NT2/D1 (cell line): Measurements from ENCODE around the gene CHCHD2.
"Not testable (repeated sequence)": the region's sequence is repeated elsewhere in the genome, so short reads cannot be mapped to it uniquely, and the experiment has no call there.

Source experiments
- DNase-seq: peaks from one replicate; pipeline ENCODE4 v3.0.0-alpha.2; 2011; ENCODE audit warnings: low read depth, low spot score
- H3K27me3 ChIP-seq: 2 replicates; pipeline ENCODE4 v1.6.0; 2011; ENCODE audit warnings: mild to moderate bottlenecking; ENCODE audit not compliant: insufficient read length, insufficient read depth
- H3K36me3 ChIP-seq: 2 replicates; pipeline ENCODE4 v1.6.1; 2011; ENCODE audit warnings: mild to moderate bottlenecking, low read length, mixed read lengths; ENCODE audit not compliant: insufficient read depth, insufficient read length
- H3K4me1 ChIP-seq: 2 replicates; pipeline ENCODE4 v1.5.1; 2011; ENCODE audit not compliant: insufficient read depth, insufficient read length
- H3K4me3 ChIP-seq: 2 replicates; pipeline ENCODE4 v1.5.1; 2011; ENCODE audit warnings: low read depth; ENCODE audit not compliant: insufficient read length
- H3K9ac ChIP-seq: 2 replicates; pipeline ENCODE4 v1.6.0; 2011; ENCODE audit warnings: low read depth; ENCODE audit not compliant: insufficient read length
- H3K9me3 ChIP-seq: 2 replicates; pipeline ENCODE4 v1.5.1; 2011; ENCODE audit warnings: mild to moderate bottlenecking, low read length; ENCODE audit not compliant: insufficient read depth
- SUZ12 ChIP-seq: IDR thresholded peaks from 2 replicates; pipeline ENCODE4 v1.6.1; 2011; ENCODE audit not compliant: insufficient read length, insufficient read depth; ENCODE audit errors: extremely low read depth
- YY1 ChIP-seq: IDR thresholded peaks from 2 replicates; pipeline ENCODE4 v1.6.1; 2011; ENCODE audit not compliant: insufficient read length, insufficient read depth
- ZNF274 ChIP-seq: IDR thresholded peaks from 2 replicates; pipeline ENCODE4 v1.6.1; 2011; ENCODE audit warnings: mild to moderate bottlenecking, low read depth, low read length

CHCHD2 gene

GRCh38 chr7:56079450-56080185 lies 26.7 kb downstream of the CHCHD2 start:
- TF ChIP-seq ZNF274 = no peak
- no peak for TF ChIP-seq SUZ12
- no peak for TF ChIP-seq YY1
- H3K36me3 ChIP-seq = peaks cover 74% of the 10 kb centered on the region
- no peak overlapping the region for H3K9ac ChIP-seq
- H3K27me3 ChIP-seq = no peaks in the 10 kb centered on the region
- no peak overlapping the region for H3K4me3 ChIP-seq
- DNase-seq = no peak
- H3K9me3 ChIP-seq = no peaks in the 10 kb centered on the region
- H3K4me1 ChIP-seq = peaks cover 2% of the 10 kb centered on the region

GRCh38 chr7:56078196-56078595 lies 28.1 kb downstream of the CHCHD2 start:
- H3K9me3 ChIP-seq = no peaks in the 10 kb centered on the region
- DNase-seq = no peak
- no peak for TF ChIP-seq SUZ12
- no peak for TF ChIP-seq ZNF274
- no peak for TF ChIP-seq YY1
- peaks cover 69% of the 10 kb centered on the region for H3K36me3 ChIP-seq
- no peaks in the 10 kb centered on the region for H3K27me3 ChIP-seq
- peaks cover 2% of the 10 kb centered on the region for H3K4me1 ChIP-seq
- H3K9ac ChIP-seq = no peak overlapping the region
- no peak overlapping the region for H3K4me3 ChIP-seq

- H3K4me1 ChIP-seq = peaks cover 2% of the 10 kb centered on the region
- no peak overlapping the region for H3K9ac ChIP-seq
- DNase-seq = no peak
- no peaks in the 10 kb centered on the region for H3K27me3 ChIP-seq
- no peak overlapping the region for H3K4me3 ChIP-seq
- peaks cover 72% of the 10 kb centered on the region for H3K36me3 ChIP-seq
- no peak for TF ChIP-seq SUZ12
- H3K9me3 ChIP-seq = no peaks in the 10 kb centered on the region
These were observed 28.6 kb downstream of the CHCHD2 start for GRCh38 chr7:56077681-56078080.

GRCh38 chr7:56074371-56074791 lies 31.9 kb downstream of the CHCHD2 start:
- H3K4me1 ChIP-seq = peaks cover 2% of the 10 kb centered on the region
- TF ChIP-seq YY1 (no peak), ZNF274 (no peak)
- DNase-seq = peak; percentile 84
- H3K27me3 ChIP-seq = no peaks in the 10 kb centered on the region
- peak overlapping the region; percentile 44 for H3K9ac ChIP-seq
- H3K4me3 ChIP-seq = no peak overlapping the region
- H3K9me3 ChIP-seq = no peaks in the 10 kb centered on the region
- H3K36me3 ChIP-seq = peaks cover 64% of the 10 kb centered on the region

- H3K9ac ChIP-seq, H3K9me3 ChIP-seq, DNase-seq, H3K27me3 ChIP-seq, H3K4me3 ChIP-seq, H3K4me1 ChIP-seq: not testable (repeated sequence)
- peaks cover 62% of the 10 kb centered on the region for H3K36me3 ChIP-seq
These were observed 39.9 kb downstream of the CHCHD2 start for GRCh38 chr7:56066376-56066775.

GRCh38 chr7:56063882-56064625 lies 42.2 kb downstream of the CHCHD2 start, which contains the start of gene SUMF2:
Gene SUMF2 (plus strand): TSS chr7:56064286. CDS start chr7:56064312, 26 bp downstream.
- H3K4me3 ChIP-seq = peak within 1 kb of the TSS; percentile 93
- peaks cover 2% of the 10 kb centered on the region for H3K4me1 ChIP-seq
- no peaks in the 10 kb centered on the region for H3K27me3 ChIP-seq
- peak within 1 kb of the TSS; percentile 99 for H3K9ac ChIP-seq
- DNase-seq = peak; percentile 94
- TF ChIP-seq SUZ12 (no peak), YY1 (peak; percentile 21)
- no peaks in the 10 kb centered on the region for H3K9me3 ChIP-seq
- peaks cover 66% of the 10 kb centered on the region for H3K36me3 ChIP-seq

- Histone ChIP-seq H3K9me3 (no peaks in the 10 kb centered on the region), H3K36me3 (peaks cover 66% of the 10 kb centered on the region), H3K4me3 (no peak overlapping the region), H3K4me1 (peaks cover 2% of the 10 kb centered on the region), H3K9ac (no peak overlapping the region), H3K27me3 (no peaks in the 10 kb centered on the region)
- TF ChIP-seq SUZ12 (no peak), YY1 (no peak), ZNF274 (no peak)
- DNase-seq = no peak
These were observed 42.8 kb downstream of the CHCHD2 start for GRCh38 chr7:56063500-56063881.
